Activated CD4-positive, alpha-beta T cell treated with anti-CD3 and anti-CD28 coated beads, Interleukin-10, Interleukin-2, amounts not matched to agents 100 ng/mL and 50 ng/mL, durations not matched to agents 16 hours and 8 hours (primary cell): ENCODE results near the gene TRIP13.
"Not testable (repeated sequence)": the region's sequence is repeated elsewhere in the genome, so short reads cannot be mapped to it uniquely, and the experiment has no call there.

Experiments
- DNase-seq: peaks from one replicate; pipeline ENCODE4 v3.0.0-alpha.2; 2020

TRIP13 gene

DNA sequence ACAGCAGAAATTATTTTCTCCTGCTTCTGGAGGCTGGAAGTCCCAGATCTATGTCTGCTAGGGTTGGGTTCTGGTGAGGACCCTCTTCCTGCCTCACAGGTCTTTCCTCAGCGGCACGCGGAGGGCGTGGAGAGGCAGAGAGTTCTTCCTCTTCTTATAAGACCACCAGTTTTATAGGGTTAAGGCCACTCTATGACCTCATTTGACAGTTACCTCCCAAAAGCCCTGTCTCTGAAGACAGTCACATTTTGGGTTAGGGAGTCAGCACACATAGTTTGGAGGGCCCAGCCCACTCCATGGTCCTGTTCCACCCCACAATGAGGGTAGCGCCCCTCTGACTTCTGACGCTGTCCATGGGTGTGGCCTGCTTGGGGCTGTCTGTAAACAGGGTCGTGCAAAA is 46.7 kb downstream of the TRIP13 start:
- no peak for DNase-seq

GRCh38 chr5:940741-941140 is 48.1 kb downstream of the TRIP13 start:
- not testable (repeated sequence) for DNase-seq

GRCh38 chr5:943201-943917 is 50.7 kb downstream of the TRIP13 start:
- DNase-seq, result no peak

GRCh38 chr5:943918-944620 is 51.4 kb downstream of the TRIP13 start:
- DNase-seq, result no peak

DNA sequence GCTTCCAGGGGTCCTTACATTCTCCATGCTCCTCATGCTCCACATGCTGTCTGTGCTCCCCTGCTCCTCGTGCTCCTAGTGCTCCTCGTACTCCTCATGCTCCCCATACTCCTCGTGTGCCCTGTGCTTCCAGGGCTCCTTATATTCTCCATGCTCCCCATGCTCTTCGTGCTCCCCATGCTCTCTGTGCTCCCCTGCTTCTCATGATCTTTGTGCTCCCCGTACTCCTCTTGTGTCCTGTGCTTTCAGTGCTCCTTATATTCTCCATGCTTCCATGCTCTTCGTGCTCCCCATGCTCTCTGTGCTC is 51.9 kb downstream of the TRIP13 start:
- no peak for DNase-seq

DNA sequence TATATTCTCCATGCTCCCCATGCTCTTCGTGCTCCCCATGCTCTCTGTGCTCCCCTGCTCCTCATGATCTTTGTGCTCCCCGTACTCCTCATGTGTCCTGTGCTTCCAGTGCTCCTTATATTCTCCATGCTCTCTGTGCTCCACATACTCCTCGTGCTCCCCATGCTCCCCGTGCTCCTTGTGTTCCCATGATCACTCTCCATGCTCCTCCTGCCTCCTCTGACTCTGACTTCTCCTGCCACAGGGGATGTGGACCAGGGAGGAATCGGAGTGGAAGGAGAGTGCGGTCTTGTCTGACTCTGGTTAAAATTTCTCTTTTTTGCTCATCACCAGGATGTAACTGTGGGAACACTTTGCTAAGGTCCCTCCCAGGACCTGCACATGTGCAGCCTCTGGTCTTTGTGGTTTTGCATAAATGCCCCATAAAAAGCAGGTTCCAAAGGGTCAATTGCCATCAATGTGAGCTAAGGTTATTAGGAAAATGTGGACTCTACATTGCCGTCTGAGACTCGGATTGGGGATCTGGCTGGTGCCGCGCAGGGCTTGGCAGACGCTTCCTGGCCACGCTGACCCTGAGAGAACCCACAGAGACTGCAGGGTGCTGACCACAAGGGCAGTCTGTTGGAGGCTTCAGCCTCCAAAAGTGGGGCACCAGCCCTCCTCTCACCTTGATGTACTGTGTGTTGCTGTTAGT is 52.5 kb downstream of the TRIP13 start:
- no peak for DNase-seq

DNA sequence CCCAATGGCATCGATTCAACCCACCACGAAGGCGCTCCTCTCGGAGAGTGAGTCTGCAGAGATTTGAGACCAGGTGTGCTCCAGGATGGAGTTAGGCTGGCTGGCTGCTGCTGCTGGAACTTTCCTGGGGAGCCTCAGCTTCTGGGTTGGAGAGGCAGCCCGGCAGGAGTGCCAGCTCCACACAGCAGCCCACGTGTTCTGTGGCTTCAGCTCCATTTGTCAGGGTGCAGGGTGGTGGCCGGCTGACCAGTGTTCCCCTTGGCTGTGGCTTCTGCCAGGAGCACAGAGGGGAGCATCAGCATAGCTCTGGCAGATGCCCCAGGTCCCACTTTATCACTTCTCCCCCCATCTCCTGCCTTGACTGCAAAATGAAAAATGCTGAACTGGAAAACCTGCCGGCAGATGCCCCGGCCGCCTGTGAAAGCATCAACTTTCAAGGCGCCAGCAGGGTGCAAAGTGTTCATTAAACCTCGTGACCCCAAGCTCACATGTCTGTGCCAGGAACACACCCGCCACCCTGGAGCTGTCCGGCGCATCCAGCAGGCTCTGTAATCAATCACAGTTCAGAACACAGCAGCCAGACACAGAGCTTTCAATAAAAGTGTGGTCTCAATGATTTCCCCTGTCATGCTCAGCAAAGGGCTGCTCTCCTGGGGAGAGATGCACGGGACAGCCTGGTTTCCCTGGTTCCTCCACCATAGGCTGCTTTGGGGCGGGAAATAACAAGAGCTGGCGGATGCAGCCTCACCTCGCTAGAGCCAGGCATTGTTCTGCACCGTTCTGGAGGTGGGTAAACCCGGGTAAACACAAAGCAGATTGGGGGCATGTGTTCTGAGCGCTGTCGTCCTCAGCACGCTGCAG is 53.2 kb downstream of the TRIP13 start:
- DNase-seq, result no peak

DNA sequence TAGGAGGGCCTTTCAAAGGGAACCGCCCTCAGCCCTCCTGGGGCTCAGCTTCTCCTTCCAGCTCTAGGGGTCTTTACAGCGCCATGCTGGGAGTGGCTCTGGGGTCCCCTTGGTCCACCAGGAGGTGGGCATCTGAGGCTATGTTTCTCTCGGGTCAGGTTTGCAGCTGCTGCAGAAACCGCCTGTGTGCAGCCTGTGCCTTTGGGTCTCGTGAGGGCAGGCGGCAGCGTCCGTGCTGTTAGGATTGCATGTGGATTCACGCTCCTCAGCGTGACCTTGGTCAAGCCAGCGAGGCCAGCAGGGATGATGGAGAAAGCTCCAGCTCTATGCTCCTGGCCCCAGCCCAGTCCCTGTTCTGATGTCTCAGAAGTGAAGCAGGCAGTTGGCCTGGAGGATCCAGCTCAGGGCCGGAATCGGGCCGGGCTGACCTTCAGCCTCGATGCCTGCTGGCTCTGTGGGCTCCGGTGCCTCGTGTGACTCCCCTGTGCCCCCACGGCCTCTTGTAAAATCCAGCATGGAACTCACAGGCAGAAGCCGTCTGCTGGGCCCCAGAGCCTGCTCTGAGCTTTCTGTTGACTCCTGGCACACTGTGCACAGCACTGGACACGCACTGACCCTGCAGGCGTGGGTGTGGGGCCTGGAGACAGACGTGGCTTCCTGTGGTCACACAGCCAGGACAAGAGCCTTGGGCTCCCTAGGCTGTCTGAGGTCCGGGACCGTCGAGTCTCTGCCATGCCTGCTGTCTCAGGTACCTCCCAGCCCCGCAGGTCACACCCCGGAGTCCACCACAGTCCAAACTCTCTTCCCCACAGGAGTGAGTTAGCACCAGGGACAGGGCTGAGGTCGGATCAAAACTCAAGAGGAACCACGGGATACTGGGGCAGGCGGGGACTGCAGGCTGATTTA is 54.3 kb downstream of the TRIP13 start:
- DNase-seq, result no peak

- no peak for DNase-seq
These were observed 55.2 kb downstream of the TRIP13 start for GRCh38 chr5:947626-948471.

DNA sequence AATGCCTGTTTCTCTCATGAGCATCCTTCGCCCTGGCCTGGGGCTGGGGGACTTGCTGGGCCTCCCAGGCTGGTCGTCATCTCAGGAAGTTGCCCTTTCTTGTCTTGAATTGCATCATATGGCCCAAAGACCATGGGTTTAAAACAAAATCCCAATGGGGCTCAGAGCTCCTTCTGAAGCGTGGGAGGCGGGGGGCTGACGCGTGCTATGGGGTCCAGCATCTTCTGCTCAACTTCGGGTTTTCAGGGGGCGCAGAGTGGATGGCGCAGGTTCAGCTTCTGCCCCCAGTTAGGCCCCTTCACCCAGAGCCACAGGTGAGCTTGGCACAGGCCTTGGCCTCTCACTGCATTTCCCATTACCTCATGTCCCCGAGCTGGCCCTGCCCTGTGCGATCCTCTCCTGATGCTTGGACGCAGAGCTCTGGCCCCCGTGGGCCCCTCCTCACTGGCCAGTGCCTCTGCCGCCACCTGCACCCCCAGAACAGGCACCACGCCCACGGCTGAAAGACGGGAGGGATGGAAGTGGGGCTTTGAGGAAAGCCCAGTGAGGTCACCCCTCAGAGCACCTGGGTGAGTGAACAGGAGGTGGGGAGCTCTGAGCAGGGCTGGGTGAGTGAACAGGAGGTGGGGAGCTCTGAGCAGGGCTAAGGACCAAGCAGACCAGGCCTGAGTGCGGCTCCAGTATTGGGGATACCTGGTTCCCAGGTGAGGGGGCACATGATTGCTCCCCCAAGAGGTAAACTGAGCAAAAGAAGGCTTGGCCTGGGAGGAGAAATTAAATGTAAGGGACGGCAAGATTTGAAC is 56.0 kb downstream of the TRIP13 start:
- DNase-seq, result no peak

- no peak for DNase-seq
These were observed 56.5 kb downstream of the TRIP13 start for GRCh38 chr5:949275-949543.

DNA sequence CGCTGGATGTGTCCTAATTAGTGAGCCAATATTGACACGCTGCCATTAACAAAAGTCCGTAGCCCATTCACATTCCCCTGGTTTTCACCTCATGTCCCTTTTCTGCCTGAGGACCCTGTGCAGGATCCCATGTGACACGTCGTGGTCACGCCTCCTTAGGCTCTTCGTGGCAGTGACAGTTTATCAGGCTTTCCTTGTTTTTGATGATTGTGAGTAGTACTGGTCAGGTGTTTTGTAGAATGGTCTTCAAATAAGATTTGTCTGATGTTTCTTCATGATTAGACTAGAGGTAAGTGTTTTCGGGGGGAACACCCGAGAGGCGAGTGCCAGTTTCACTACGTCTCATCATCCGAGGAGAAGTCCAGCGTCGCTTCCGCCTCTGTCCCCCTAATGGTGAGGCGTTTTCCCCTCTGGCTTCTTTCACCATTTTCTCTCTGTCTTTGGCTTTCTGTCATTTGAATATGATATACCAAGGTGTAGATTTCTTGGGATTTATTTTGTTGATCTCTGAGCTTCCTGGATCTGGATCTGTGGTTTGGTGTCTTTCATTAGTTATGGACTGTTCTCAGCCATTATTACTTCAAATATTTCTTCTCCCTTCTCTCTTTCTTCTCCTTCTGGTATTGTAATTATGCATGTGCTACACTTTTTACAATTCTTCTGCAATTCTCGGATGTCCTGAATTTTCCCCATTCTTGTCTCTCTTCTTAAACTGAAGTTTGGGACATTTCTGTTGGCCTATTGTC is 57.3 kb downstream of the TRIP13 start:
- DNase-seq, result no peak

- DNase-seq, result no peak
These were observed 59.4 kb downstream of the TRIP13 start for GRCh38 chr5:951940-952596.

DNA sequence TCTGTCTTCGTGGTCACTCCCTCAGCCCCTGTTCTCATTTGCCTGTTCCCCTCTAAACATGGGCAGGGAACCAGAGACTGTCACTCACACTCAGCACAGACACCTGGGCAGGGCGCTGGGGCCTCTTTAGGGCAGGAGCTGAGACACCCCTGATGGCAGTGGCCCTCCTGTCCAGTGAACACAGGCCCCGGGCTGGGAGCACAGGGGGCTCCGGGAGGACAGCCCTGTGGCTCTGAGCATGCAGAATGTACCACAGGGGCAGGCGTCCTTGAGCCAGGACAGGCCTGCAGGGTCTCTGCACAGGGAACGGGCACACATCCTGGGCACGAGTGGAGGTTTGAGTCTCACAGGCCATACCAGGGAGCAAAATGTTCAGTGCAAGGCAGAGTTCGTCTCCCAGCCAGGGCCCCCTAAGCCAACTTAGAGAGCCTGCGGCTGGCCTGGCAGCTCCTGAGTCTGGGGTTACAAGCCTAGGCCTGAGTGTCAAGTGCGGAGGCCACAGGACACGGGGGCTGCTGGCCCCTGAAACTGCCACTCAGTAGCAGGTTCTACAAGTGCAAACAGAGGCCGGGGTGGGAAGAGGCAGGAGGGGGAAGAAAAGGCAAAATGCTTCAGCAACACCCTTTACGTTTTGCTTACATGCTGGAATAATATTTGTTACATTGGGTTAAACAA is 60.0 kb downstream of the TRIP13 start:
- DNase-seq, result no peak

- no peak for DNase-seq
These were observed 61.1 kb downstream of the TRIP13 start for GRCh38 chr5:953535-954449.

GRCh38 chr5:955886-956761 is 63.4 kb downstream of the TRIP13 start:
- no peak for DNase-seq
